Liver (tissue), 9 donors: Measurements from ENCODE around the gene ENHO. TPM values are rescaled to one million over a fixed set of nuclear protein-coding genes. Genes with fewer than 3 reads are reported as not detected.

Experiments
- DNase-seq: peaks from one replicate; pipeline ENCODE4 v3.0.0-alpha.2; 2017; ENCODE audit warnings: low spot score
- H3K27ac ChIP-seq, 2 donors: one replicate each; pipeline ENCODE4 v1.7.0; 2013; ENCODE audit warnings: inconsistent platforms in 2 of 2, low read length in 2 of 2, control low read depth in 1 of 2, low read depth in 1 of 2, mild to moderate bottlenecking in 1 of 2
- H3K27me3 ChIP-seq, 4 donors: one replicate each; pipeline versions ENCODE4 v1.6.1 to v1.7.0; 2013; ENCODE audit warnings: low read length in 3 of 4, inconsistent platforms in 1 of 4, mild to moderate bottlenecking in 1 of 4, moderate library complexity in 1 of 4; ENCODE audit not compliant: control insufficient read depth in 4 of 4, insufficient read depth in 4 of 4
- H3K36me3 ChIP-seq, 4 donors: one replicate each; pipeline versions ENCODE4 v1.6.1 to v1.7.0; 2013; ENCODE audit warnings: low read length in 3 of 4, mild to moderate bottlenecking in 3 of 4, low read depth in 1 of 4, moderate library complexity in 1 of 4; ENCODE audit not compliant: control insufficient read depth in 4 of 4, insufficient read depth in 3 of 4
- H3K4me1 ChIP-seq, 4 donors: one replicate each; pipeline versions ENCODE4 v1.6.1 to v1.7.0; 2013; ENCODE audit warnings: low read length in 3 of 4, mild to moderate bottlenecking in 3 of 4, moderate library complexity in 1 of 4; ENCODE audit not compliant: control insufficient read depth in 4 of 4, insufficient read depth in 4 of 4
- H3K4me3 ChIP-seq, 3 donors: one replicate each; pipeline versions ENCODE4 v1.6.1 to v1.7.0; 2013; ENCODE audit warnings: low read length in 3 of 3, control low read depth in 1 of 3, low read depth in 1 of 3, mild to moderate bottlenecking in 1 of 3
- H3K9ac ChIP-seq, 2 donors: one replicate each; pipeline ENCODE4 v1.7.0; 2013; ENCODE audit warnings: low read length in 2 of 2, mild to moderate bottlenecking in 2 of 2, moderate library complexity in 2 of 2, control low read depth in 1 of 2, low read depth in 1 of 2
- H3K9me3 ChIP-seq, 4 donors: one replicate each; pipeline versions ENCODE4 v1.6.1 to v1.7.0; 2013; ENCODE audit warnings: low read length in 3 of 4; ENCODE audit not compliant: control insufficient read depth in 4 of 4
- CTCF ChIP-seq: fragments of 150-350 bp; IDR thresholded peaks from 2 replicates; pipeline ENCODE4 v1.5.1; 2017; ENCODE audit warnings: improper control_type of control experiment, low read depth, low read length; ENCODE audit not compliant: missing input control
- FOXA1 ChIP-seq: IDR thresholded peaks from 2 replicates; pipeline ENCODE4 v1.6.1; 2016; ENCODE audit warnings: antibody characterized with exemption
- GABPA ChIP-seq, 2 donors: IDR thresholded peaks in 1 of 2; conservative IDR thresholded peaks in 1 of 2; 2 replicates each; pipeline ENCODE4 v1.6.1; 2016; ENCODE audit warnings: antibody characterized with exemption in 2 of 2, mild to moderate bottlenecking in 1 of 2, moderate library complexity in 1 of 2
- HNF4G ChIP-seq: IDR thresholded peaks from 2 replicates; pipeline ENCODE4 v1.6.1; 2016; ENCODE audit warnings: antibody characterized with exemption
- JUND ChIP-seq, 2 donors: IDR thresholded peaks; 2 replicates each; pipeline ENCODE4 v1.6.1; 2016; ENCODE audit warnings: antibody characterized with exemption in 2 of 2
- NR2F2 ChIP-seq: IDR thresholded peaks from 2 replicates; pipeline ENCODE4 v1.6.1; 2016; ENCODE audit warnings: antibody characterized with exemption
- RAD21 ChIP-seq, 2 donors: IDR thresholded peaks; 2 replicates each; pipeline ENCODE4 v1.6.1; 2016; ENCODE audit warnings: antibody characterized with exemption in 2 of 2, mild to moderate bottlenecking in 2 of 2
- REST ChIP-seq: IDR thresholded peaks from 2 replicates; pipeline ENCODE4 v1.6.1; 2016; ENCODE audit warnings: antibody characterized with exemption, mild to moderate bottlenecking
- RXRA ChIP-seq, 2 donors: IDR thresholded peaks; 2 replicates each; pipeline ENCODE4 v1.6.1; 2017 to 2018; ENCODE audit warnings: antibody characterized with exemption in 2 of 2, mild to moderate bottlenecking in 1 of 2
- SP1 ChIP-seq: IDR thresholded peaks from 2 replicates; pipeline ENCODE4 v1.6.1; 2018; ENCODE audit warnings: antibody characterized with exemption, mild to moderate bottlenecking
- YY1 ChIP-seq: IDR thresholded peaks from 2 replicates; pipeline ENCODE4 v1.6.1; 2016; ENCODE audit warnings: antibody characterized with exemption, mild to moderate bottlenecking
- WGBS: extraction: QIAGEN DNeasy Blood & Tissue Kit; methylation state at CpG from one replicate; pipeline ENCODE4 v1.1.7; 2013; 5-methylcytosine and 5-hydroxymethylcytosine counted together
- polyA plus RNA-seq, 2 donors: library from polyadenylated mRNA; stranded (reverse) in 1 of 2; unstranded in 1 of 2; fragments of 200-250 nt in 1 of 2; fragments of >200 nt in 1 of 2; fragmentation: Nextera tagmentation in 1 of 2; extraction: Ambion mirVana in 1 of 2; gene quantifications; one replicate each; pipeline versions ENCODE4 v1.2.1 to v1.2.3, GENCODE V29; 2013 to 2015
- total RNA-seq, 2 donors: library from RNA; depleted of rRNA; stranded (reverse); fragments of >200 nt; gene quantifications; one replicate each; pipeline ENCODE4 v1.2.3, GENCODE V29; 2014
- TF ChIP-seq, protein P1 (sequence below): IDR thresholded peaks from 2 replicates; pipeline ENCODE4 v1.6.1; 2016; ENCODE audit warnings: antibody characterized with exemption
- donor health status: healthy.
- donor health status: healthy.
- donor health status: healthy.
- donor health status: healthy.
- donor health status: healthy.

Gene ENHO
- total and polyA plus RNA-seq, 4 donors: 0.67 to 9.6 (median 1.9) TPM

GRCh38 chr9:34493972-34494535 is 28.7 kb downstream of the ENHO start:
- no peaks in the 10 kb centered on the region for H3K36me3 ChIP-seq
- no peaks in the 10 kb centered on the region for H3K27me3 ChIP-seq
- no peak for TF ChIP-seq FOXA1
- TF ChIP-seq REST: peak; percentile 99
- H3K27ac ChIP-seq: no peak overlapping the region
- H3K9me3 ChIP-seq: no peaks in the 10 kb centered on the region
- no peaks in the 10 kb centered on the region for H3K4me1 ChIP-seq
- WGBS: 33% methylated on average over 8 of the region's 8 CpGs
- DNase-seq: peak; percentile 58
- no peak overlapping the region for H3K4me3 ChIP-seq
- no peak overlapping the region for H3K9ac ChIP-seq

DNA sequence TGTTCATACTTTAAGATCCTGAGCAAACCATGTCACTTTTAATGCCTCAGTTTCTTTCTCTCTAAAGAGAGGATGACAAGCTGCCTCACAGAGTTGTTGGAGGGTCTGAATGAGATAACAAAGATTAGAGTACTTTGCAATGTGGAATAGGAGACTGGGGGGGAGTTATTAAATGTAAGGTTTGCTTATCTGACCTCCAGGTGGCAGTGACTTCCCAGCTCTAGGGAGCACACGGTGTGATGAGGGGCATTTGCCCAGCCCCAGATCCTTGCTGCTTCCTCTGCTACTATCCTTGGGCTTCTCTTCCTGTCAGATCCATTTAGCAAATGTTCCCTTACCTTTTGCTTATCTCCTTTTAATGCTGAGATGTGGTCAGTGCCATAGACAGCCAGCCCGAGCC is 30.7 kb downstream of the ENHO start:
- 38% methylated on average over 2 of the region's 2 CpGs for WGBS

GRCh38 chr9:34491596-34491995 is 31.2 kb downstream of the ENHO start:
- H3K27ac ChIP-seq: no peak overlapping the region
- TF ChIP-seq JUND (IDR thresholded peaks at IDR 0.05) (no peak), GABPA (IDR thresholded peaks at IDR 0.05 in 1 of 2, conservative IDR thresholded peaks at IDR 0.05 in 1 of 2) (no peak), NR2F2 (no peak), REST (no peak), SP1 (no peak), HNF4G (no peak), FOXA1 (no peak), YY1 (no peak), CTCF (no peak), RXRA (IDR thresholded peaks at IDR 0.05) (no peak)
- TF ChIP-seq, protein P1, sequence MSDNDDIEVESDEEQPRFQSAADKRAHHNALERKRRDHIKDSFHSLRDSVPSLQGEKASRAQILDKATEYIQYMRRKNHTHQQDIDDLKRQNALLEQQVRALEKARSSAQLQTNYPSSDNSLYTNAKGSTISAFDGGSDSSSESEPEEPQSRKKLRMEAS: no peak
- peaks cover 0 to 5% (median 0%) of the 10 kb centered on the region in 4 donors for H3K27me3 ChIP-seq
- no peaks in the 10 kb centered on the region for H3K36me3 ChIP-seq
- 39% methylated on average over 2 of the region's 2 CpGs for WGBS
- no peak for DNase-seq
- H3K9me3 ChIP-seq: no peaks in the 10 kb centered on the region
- no peaks in the 10 kb centered on the region for H3K4me1 ChIP-seq
- H3K9ac ChIP-seq: no peak overlapping the region
- no peak overlapping the region for H3K4me3 ChIP-seq

More for the DNA sequence above, 30.7 kb downstream of the ENHO start:
- Histone ChIP-seq H3K4me1 (no peaks in the 10 kb centered on the region), H3K36me3 (no peaks in the 10 kb centered on the region), H3K27me3 (peaks cover 0 to 5% (median 0%) of the 10 kb centered on the region in 4 donors), H3K9me3 (no peaks in the 10 kb centered on the region), H3K9ac (no peak overlapping the region), H3K4me3 (no peak overlapping the region), H3K27ac (no peak overlapping the region)
- no peak for DNase-seq
- no peak for TF ChIP-seq GABPA (IDR thresholded peaks at IDR 0.05 in 1 of 2, conservative IDR thresholded peaks at IDR 0.05 in 1 of 2)
- TF ChIP-seq NR2F2: no peak
- TF ChIP-seq RAD21 (IDR thresholded peaks at IDR 0.05): peak in 1 of 2 donors; percentile 18
